ENCODE measurements around the gene OGFR. TPM values are rescaled to one million over a fixed set of nuclear protein-coding genes. Genes with fewer than 3 reads are reported as not detected.

OGFR gene
- polyA plus RNA-seq, 3 donors: 47.8 to 114 (median 79.3) TPM

- peak; percentile 44 to 67 (median 60) for DNase-seq
- Mint-ChIP-seq H3K27ac (peak overlapping the region in 5 of 7 donors; percentile 50 to 74 (median 65)), H3K4me3 (no peak overlapping the region), H3K4me1 (peaks cover 6% of the 10 kb centered on the region), H3K36me3 (peaks cover 2 to 15% of the 10 kb centered on the region in 2 donors), H3K27me3 (ENCODE audit: low read depth in 3 of 3) (peaks cover 6 to 11% (median 7%) of the 10 kb centered on the region in 3 donors), H3K9me3 (peaks cover 0 to 4% (median 0%) of the 10 kb centered on the region in 7 donors)
- no peak for TF ChIP-seq CTCF (IDR thresholded peaks at IDR 0.05)
- Histone ChIP-seq H3K9me3 (replicated peaks in 1 of 2; ENCODE audit: control insufficient read depth in 1 of 2, insufficient read depth in 1 of 2, low read length in 2 of 2) (no peaks in the 10 kb centered on the region), H2AFZ (ENCODE audit: insufficient read depth, low read depth, low read length, poor library complexity, severe bottlenecking) (no peak overlapping the region), H3K4me1 (ENCODE audit: control insufficient read depth in 1 of 2, insufficient read depth in 2 of 2, low read length in 2 of 2) (peaks cover 5 to 12% of the 10 kb centered on the region in 2 donors), H4K20me1 (ENCODE audit: insufficient read depth, low read length) (no peaks in the 10 kb centered on the region), H3K36me3 (replicated peaks in 1 of 2; ENCODE audit: control insufficient read depth in 1 of 2, insufficient read depth in 2 of 2, low read length in 2 of 2) (no peaks in the 10 kb centered on the region), H3K79me2 (ENCODE audit: insufficient read depth, low read length) (no peaks in the 10 kb centered on the region), H3K4me3 (replicated peaks in 1 of 3; ENCODE audit: low read depth in 2 of 3, low read length in 3 of 3) (no peak overlapping the region), H3K4me2 (replicated peaks; ENCODE audit: extremely low read depth, low read length, poor library complexity, severe bottlenecking) (no peak overlapping the region), H3K27me3 (ENCODE audit: control insufficient read depth in 2 of 2, insufficient read depth in 2 of 2, low read length in 2 of 2) (no peaks in the 10 kb centered on the region), H3K27ac (ENCODE audit: low read depth in 1 of 2, low read length in 2 of 2) (no peak overlapping the region), H3K9ac (ENCODE audit: insufficient read depth, low read length, poor library complexity, severe bottlenecking) (no peak overlapping the region)
- 59% methylated on average over 14 of the region's 20 CpGs for WGBS (ENCODE audit: insufficient coverage)
- intact Hi-C loops (cut with micrococcal nuclease): no loop called here
Measured at GRCh38 chr20:62759981-62760431, 44.6 kb upstream of the OGFR start.

- peaks cover 6 to 12% (median 8%) of the 10 kb centered on the region in 3 donors for H3K27me3 Mint-ChIP-seq (ENCODE audit: low read depth in 3 of 3)
- Histone ChIP-seq H3K4me3 (replicated peaks in 1 of 3; ENCODE audit: low read depth in 2 of 3, low read length in 3 of 3) (no peak overlapping the region), H3K9me3 (replicated peaks in 1 of 2; ENCODE audit: control insufficient read depth in 1 of 2, insufficient read depth in 1 of 2, low read length in 2 of 2) (no peaks in the 10 kb centered on the region), H3K4me2 (replicated peaks; ENCODE audit: extremely low read depth, low read length, poor library complexity, severe bottlenecking) (no peak overlapping the region), H4K20me1 (ENCODE audit: insufficient read depth, low read length) (no peaks in the 10 kb centered on the region), H3K27ac (ENCODE audit: low read depth in 1 of 2, low read length in 2 of 2) (no peak overlapping the region), H2AFZ (ENCODE audit: insufficient read depth, low read depth, low read length, poor library complexity, severe bottlenecking) (no peak overlapping the region), H3K4me1 (ENCODE audit: control insufficient read depth in 1 of 2, insufficient read depth in 2 of 2, low read length in 2 of 2) (peaks cover 5 to 12% of the 10 kb centered on the region in 2 donors), H3K9ac (ENCODE audit: insufficient read depth, low read length, poor library complexity, severe bottlenecking) (no peak overlapping the region), H3K36me3 (replicated peaks in 1 of 2; ENCODE audit: control insufficient read depth in 1 of 2, insufficient read depth in 2 of 2, low read length in 2 of 2) (no peaks in the 10 kb centered on the region), H3K79me2 (ENCODE audit: insufficient read depth, low read length) (no peaks in the 10 kb centered on the region), H3K27me3 (ENCODE audit: control insufficient read depth in 2 of 2, insufficient read depth in 2 of 2, low read length in 2 of 2) (no peaks in the 10 kb centered on the region)
- WGBS (ENCODE audit: insufficient coverage): 89% methylated on average over 3 of the region's 11 CpGs
- intact Hi-C loops (cut with micrococcal nuclease): no loop called here
- peak overlapping the region in 2 of 7 donors; percentile 45 to 63 for H3K27ac Mint-ChIP-seq
- no peak for TF ChIP-seq CTCF (IDR thresholded peaks at IDR 0.05)
- H3K4me3 Mint-ChIP-seq: no peak overlapping the region
- H3K9me3 Mint-ChIP-seq: peaks cover 0 to 4% (median 0%) of the 10 kb centered on the region in 7 donors
- H3K36me3 Mint-ChIP-seq: peaks cover 2 to 15% of the 10 kb centered on the region in 2 donors
- no peak for DNase-seq
- peaks cover 6% of the 10 kb centered on the region for H3K4me1 Mint-ChIP-seq
Measured at GRCh38 chr20:62760471-62760855, 44.2 kb upstream of the OGFR start.
